NCI-H1105 treated with DMSO at 0.1 percent for 48 hours (cell line): ENCODE measurements around the gene LRGUK.
"Not testable (repeated sequence)": the region's sequence is repeated elsewhere in the genome, so short reads cannot be mapped to it uniquely, and the experiment has no call there.

Experiments
- DNase-seq: peaks from one replicate; lab custom pipeline; 2025; lab: John Stamatoyannopoulos, UW

The LRGUK gene

GRCh38 chr7:134245253-134245652, 118.1 kb downstream of the LRGUK start:
- DNase-seq: no peak

DNA sequence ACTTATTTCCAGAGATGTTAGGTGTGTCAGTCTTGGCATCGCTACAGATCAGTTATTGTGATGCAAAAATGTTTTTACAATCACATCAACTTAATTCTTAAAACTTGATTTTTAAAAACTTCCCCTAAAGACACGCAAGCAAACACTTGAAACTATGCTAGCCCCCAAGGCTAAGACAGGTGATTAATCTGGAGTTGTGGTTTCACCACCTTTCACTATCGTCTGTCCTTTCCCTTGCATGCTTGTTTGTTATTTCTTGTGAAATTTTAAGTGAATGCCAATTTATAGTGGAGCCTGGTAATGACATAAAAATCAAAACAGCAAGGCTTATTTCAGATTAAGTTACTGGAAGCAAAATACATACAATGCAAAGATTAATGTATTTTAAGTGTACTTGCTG, 119.2 kb downstream of the LRGUK start:
- DNase-seq: no peak

DNA sequence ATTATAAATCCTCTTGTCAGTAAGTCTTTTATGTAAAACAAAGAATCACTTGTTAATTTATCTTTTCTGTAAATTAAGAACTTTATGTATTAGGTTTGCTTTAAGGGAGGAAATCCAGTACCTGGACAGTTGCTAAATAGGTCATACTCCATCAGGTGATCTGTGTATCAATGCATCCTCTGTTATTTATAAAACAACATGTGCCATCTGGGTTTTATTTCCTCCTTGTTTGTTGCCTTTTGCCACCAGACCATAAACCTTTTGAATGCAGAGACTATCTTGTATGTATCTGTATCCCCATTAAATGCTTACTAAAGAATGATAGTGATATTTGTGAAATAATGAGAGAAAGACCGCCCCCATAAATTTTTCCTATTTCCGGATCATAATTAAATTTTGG, 119.6 kb downstream of the LRGUK start:
- no peak for DNase-seq

- no peak for DNase-seq
These were observed 121.1 kb downstream of the LRGUK start for GRCh38 chr7:134248196-134248595.

- no peak for DNase-seq
These were observed 127.2 kb downstream of the LRGUK start for GRCh38 chr7:134254311-134254710.

GRCh38 chr7:134255814-134256213, 128.7 kb downstream of the LRGUK start:
- no peak for DNase-seq

- no peak for DNase-seq
These were observed 135.2 kb downstream of the LRGUK start for GRCh38 chr7:134262322-134262721.

DNA sequence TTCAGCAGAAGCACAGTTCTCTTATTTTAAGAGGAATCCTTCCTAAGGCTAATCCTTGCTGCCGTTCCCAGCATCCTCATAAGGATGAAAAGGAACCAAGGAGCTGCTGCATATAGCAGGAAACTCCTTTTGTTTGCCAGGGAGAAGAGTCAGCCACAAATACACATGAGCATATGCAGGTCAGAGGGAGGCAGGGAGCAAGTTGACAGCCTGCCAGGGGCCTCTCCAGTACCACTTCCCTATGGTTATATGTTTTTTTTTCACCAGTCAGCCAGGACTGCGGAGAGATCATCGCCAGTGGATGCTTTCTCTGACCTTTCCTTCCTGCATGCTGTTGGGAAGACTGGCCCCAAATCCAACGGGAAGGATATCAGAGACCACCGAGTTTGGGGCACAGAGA, 149.8 kb downstream of the LRGUK start:
- no peak for DNase-seq

GRCh38 chr7:134278502-134279153, 151.5 kb downstream of the LRGUK start:
- no peak for DNase-seq

DNA sequence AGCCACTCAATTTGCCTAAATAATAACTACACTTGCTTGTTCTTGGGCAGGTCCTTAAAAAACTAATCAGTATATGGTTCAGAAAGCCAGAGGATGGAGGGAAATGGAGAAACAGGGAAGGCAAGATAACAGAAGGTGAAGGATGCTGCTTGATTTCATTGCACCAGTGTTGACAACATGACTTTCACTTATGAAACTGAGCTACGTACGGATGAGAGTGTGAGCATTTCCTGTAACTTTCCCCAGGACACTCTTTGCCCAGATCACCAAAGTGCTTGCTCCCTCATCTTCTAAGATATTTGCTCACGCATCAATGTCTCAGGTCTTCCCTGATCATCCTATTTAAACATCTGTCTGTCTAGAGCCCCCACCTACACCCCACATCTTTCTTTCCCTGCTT, 152.2 kb downstream of the LRGUK start:
- DNase-seq: no peak

- DNase-seq: no peak
These were observed 152.8 kb downstream of the LRGUK start for GRCh38 chr7:134279898-134280297.

GRCh38 chr7:134280508-134280907, 153.4 kb downstream of the LRGUK start:
- DNase-seq: no peak

- DNase-seq: no peak
These were observed 156.9 kb downstream of the LRGUK start for GRCh38 chr7:134284011-134284410.

DNA sequence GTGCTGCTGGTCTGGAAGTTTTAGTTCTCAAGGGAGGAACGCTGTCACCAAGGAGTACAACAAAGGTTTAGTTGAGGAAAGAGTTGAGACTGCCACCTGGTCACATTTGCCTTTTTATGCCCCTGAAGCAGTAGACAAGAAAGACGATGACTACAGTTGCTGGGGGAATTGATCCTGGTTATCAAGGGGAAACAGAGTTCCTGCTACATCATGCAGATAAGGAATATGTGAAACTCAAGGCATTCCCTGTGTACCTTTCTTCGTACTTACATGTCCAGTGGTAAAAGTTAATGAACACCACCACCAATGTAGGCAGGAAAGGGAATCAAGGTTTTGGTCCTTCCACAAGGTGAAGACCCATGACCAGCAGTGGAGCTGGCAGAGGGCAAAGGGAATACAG, 157.8 kb downstream of the LRGUK start:
- DNase-seq: no peak

DNA sequence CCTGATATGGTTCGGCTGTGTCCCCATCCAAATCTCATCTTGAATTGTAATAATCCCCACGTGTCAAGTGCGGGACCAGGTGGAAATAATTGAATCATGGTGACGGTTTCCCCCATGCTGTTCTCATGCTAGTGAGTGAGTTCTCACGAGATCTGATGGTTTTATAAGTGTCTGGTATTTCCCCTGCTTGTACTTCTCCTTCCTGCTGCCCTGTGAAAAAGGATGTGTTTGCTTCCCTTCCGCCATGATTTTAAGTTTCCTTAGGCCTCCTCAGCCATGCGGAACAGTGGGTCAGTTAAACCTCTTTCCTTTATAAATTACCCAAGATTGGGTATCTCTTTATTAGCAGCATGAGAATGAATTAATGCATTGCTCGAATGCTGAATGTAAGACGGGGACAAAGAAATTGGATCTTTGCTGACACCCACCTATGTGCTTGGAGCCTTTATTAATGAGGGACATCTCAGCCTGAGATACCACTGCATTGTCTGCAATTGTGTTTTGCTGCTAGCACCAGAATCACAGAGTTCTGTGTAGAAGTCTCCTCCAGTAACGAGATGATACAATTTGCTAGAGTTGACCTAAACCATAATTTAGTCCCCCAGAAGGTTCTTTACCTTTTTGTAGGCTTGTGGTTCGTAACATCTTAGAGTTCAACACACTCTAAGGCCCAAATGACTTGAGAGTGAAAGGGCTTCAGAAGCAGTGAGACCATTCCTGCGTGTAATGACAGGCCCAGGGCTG, 160.9 kb downstream of the LRGUK start:
- DNase-seq: no peak

GRCh38 chr7:134289423-134289822, 162.3 kb downstream of the LRGUK start:
- no peak for DNase-seq

- DNase-seq: no peak
These were observed 162.7 kb downstream of the LRGUK start for GRCh38 chr7:134289841-134290240.

DNA sequence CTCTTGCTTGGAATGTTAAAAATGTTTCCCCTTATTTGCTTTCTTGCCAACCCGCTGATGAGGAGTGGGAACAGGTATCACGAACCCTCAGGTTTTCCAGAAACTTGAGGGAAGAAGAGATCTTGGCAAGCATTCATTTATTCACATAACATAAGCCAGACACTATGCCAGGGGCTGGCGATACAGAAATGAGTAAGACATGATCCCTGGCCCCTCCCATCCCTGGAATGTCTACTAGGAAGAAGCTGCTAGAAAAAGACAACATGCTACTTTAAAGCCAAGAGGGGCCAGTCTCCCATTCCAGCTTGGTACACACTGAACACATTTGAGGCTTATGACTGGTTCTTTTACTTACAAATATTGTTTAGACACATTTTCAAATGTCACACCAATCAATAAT, 163.1 kb downstream of the LRGUK start:
- DNase-seq: no peak

GRCh38 chr7:134293002-134293740, 166.0 kb downstream of the LRGUK start:
- DNase-seq: no peak

GRCh38 chr7:134295982-134296381, 168.8 kb downstream of the LRGUK start:
- not testable (repeated sequence) for DNase-seq

- no peak for DNase-seq
These were observed 170.3 kb downstream of the LRGUK start for GRCh38 chr7:134297489-134297888.

GRCh38 chr7:134298902-134299683, 172.0 kb downstream of the LRGUK start:
- DNase-seq: peak; percentile 77
